ENCODE data around the gene LTO1. TPM values are rescaled to one million over a fixed set of nuclear protein-coding genes. Genes with fewer than 3 reads are reported as not detected.

Gene LTO1
- total and polyA plus RNA-seq, 2 experiments from 2014 or later, result 20.1 to 23.3 TPM

GRCh38 chr11:69685348-69685747 is 10.2 kb upstream of the LTO1 start:
- TF ChIP-seq ZNF331 (CRISPR knock-in tag; IDR thresholded peaks at IDR 0.05; ENCODE audit: low read depth) (no peak), STAT1 (IDR thresholded peaks at IDR 0.05; ENCODE audit: unreplicated experiment) (no peak), EZH2phosphoT487 (IDR thresholded peaks at IDR 0.05; ENCODE audit: unreplicated experiment) (no peak), REST (IDR thresholded peaks at IDR 0.05; ENCODE audit: unreplicated experiment) (no peak), JUNB (IDR thresholded peaks at IDR 0.05; ENCODE audit: unreplicated experiment) (no peak), NANOG (IDR thresholded peaks at IDR 0.05; ENCODE audit: borderline replicate concordance) (no peak)
- Histone ChIP-seq H3K79me2 (replicated peaks; ENCODE audit: insufficient read depth) (no peaks in the 10 kb centered on the region), H4K20me1 (replicated peaks; ENCODE audit: insufficient read depth) (no peaks in the 10 kb centered on the region), H3K4me3 (peak overlapping the region; percentile 48; the same call in 1 of the 2 replicates), H3K36me3 (ENCODE audit: insufficient read depth) (no peaks in the 10 kb centered on the region), H3K27me3 (ENCODE audit: insufficient read depth) (peaks cover 7% of the 10 kb centered on the region; the same call in 1 of the 2 replicates), H3K9me2 (ENCODE audit: insufficient read depth) (no peaks in the 10 kb centered on the region), H3K4me2 (peak overlapping the region; percentile 75), H3F3A (replicated peaks; ENCODE audit: low read depth) (no peaks in the 10 kb centered on the region), H3K27ac (ENCODE audit: low read depth) (no peak overlapping the region), H2AFZ (peak overlapping the region; percentile 78; the same call in 1 of the 2 replicates), H3K4me1 (ENCODE audit: insufficient read depth) (0 out of 2 replicates have a peak, but pooled peaks cover 5% of the 10 kb centered on the region)
- no peaks in the 10 kb centered on the region for H3K36me3 Mint-ChIP-seq (ENCODE audit: low read depth)
- no peak for DNase-seq (ENCODE audit: low spot score)
- H3K4me1 Mint-ChIP-seq, result peaks cover 10% of the 10 kb centered on the region; the same call in 2 of the 3 replicates
- ATAC-seq, result no peak
- H3K27me3 Mint-ChIP-seq (ENCODE audit: insufficient read depth, low read depth, poor library complexity), result peaks cover 11% of the 10 kb centered on the region
- peak overlapping the region; percentile 49; the same call in 2 of the 3 replicates for H3K4me3 Mint-ChIP-seq
- H3K9me3 Mint-ChIP-seq, result no peaks in the 10 kb centered on the region; the same call in 2 of the 3 replicates
- H3K27ac Mint-ChIP-seq, result no peak overlapping the region

- H3K27me3 ChIP-seq (ENCODE audit: insufficient read depth), result peaks cover 7% of the 10 kb centered on the region; the same call in 1 of the 2 replicates
- H3K4me1 ChIP-seq (ENCODE audit: insufficient read depth), result 0 out of 2 replicates have a peak, but pooled peaks cover 5% of the 10 kb centered on the region
- H3K4me3 ChIP-seq, result no peak overlapping the region
- no peaks in the 10 kb centered on the region for H3K79me2 ChIP-seq (replicated peaks; ENCODE audit: insufficient read depth)
- no peaks in the 10 kb centered on the region for H3K36me3 Mint-ChIP-seq (ENCODE audit: low read depth)
- no peaks in the 10 kb centered on the region for H3F3A ChIP-seq (replicated peaks; ENCODE audit: low read depth)
- no peaks in the 10 kb centered on the region; the same call in 2 of the 3 replicates for H3K9me3 Mint-ChIP-seq
- peaks cover 6% of the 10 kb centered on the region; the same call in 2 of the 3 replicates for H3K4me1 Mint-ChIP-seq
- no peaks in the 10 kb centered on the region for H3K36me3 ChIP-seq (ENCODE audit: insufficient read depth)
- H3K9me2 ChIP-seq (ENCODE audit: insufficient read depth), result no peaks in the 10 kb centered on the region
- H3K27me3 Mint-ChIP-seq (ENCODE audit: insufficient read depth, low read depth, poor library complexity), result peaks cover 11% of the 10 kb centered on the region
- H3K4me2 ChIP-seq, result no peak overlapping the region
- ATAC-seq (no peak), DNase-seq (ENCODE audit: low spot score) (no peak)
- H2AFZ ChIP-seq, result no peak overlapping the region
- no peaks in the 10 kb centered on the region for H4K20me1 ChIP-seq (replicated peaks; ENCODE audit: insufficient read depth)
- no peak overlapping the region for H3K4me3 Mint-ChIP-seq
- H3K27ac ChIP-seq (ENCODE audit: low read depth), result no peak overlapping the region
- H3K27ac Mint-ChIP-seq, result no peak overlapping the region
- no peak for TF ChIP-seq EZH2phosphoT487 (IDR thresholded peaks at IDR 0.05; ENCODE audit: unreplicated experiment)
- no peak for TF ChIP-seq NANOG (IDR thresholded peaks at IDR 0.05; ENCODE audit: borderline replicate concordance)
- no peak for TF ChIP-seq ZNF331 (CRISPR knock-in tag; IDR thresholded peaks at IDR 0.05; ENCODE audit: low read depth)
- TF ChIP-seq STAT1 (IDR thresholded peaks at IDR 0.05; ENCODE audit: unreplicated experiment), result no peak
- TF ChIP-seq ZNF462 (CRISPR knock-in tag; IDR thresholded peaks at IDR 0.05), result no peak
- no peak for TF ChIP-seq JUNB (IDR thresholded peaks at IDR 0.05; ENCODE audit: unreplicated experiment)
- TF ChIP-seq CREB1 (CRISPR knock-in tag; IDR thresholded peaks at IDR 0.05; ENCODE audit: low read depth), result no peak
Measured at GRCh38 chr11:69684651-69685050, 9.5 kb upstream of the LTO1 start.

Data from GM23338 (cell line).